ENCODE measurements around the gene OR10V1. TPM values are rescaled to one million over a fixed set of nuclear protein-coding genes. Genes with fewer than 3 reads are reported as not detected.

OR10V1 gene
- total and polyA plus RNA-seq, 9 of the 15 experiments (the other 6 are each of a cell fraction or from before 2014, with no cell fraction given) = not detected

DNA sequence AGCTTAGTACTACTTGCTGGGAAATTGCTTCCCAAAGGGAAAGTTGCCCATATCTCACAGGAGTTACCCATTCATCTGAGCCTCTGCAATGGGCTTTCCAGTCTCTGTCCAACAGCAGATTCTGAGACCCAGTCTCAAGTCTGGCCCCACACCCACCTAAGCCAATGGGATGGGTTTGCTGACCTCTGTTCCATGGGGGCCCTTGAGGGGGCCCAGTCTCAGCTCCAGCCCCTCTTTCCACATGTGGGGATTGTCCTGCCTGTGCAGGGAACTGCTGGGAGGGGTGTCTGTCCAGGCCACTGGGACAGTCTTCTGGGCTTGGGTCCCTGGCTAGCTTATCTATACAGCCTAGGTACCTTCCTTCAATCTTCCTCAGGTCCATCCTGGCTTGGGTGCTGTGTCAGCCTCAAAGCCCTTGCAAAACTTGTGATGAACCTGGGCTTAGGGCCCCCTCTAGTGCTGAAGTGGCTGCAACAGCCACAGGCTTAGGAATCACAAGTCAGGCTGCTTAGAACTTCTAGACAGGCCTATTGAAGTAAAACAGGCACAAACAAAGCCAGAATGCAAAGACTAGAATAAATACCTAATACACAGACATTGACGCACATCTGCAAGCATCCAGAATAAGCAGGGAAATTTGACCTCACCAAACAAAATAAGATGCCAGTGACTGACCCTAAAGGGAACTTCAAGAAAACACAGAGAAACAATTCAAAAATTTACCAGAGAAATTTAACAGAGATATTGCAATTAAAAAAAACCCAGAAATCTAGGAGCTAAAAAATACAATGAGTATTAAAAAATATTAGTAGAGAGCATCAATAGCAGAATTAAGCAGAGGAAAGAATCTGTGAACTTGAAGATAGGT is 33.1 kb downstream of the OR10V1 start (continued):
- TF ChIP-seq TOE1 (IDR thresholded peaks at IDR 0.05; ENCODE audit: borderline replicate concordance) = no peak; the same call in 1 of the 2 replicates
- TF ChIP-seq TOE1 (CRISPR knock-in tag; IDR thresholded peaks at IDR 0.05; ENCODE audit: borderline replicate concordance, low read depth) = no peak
- TF ChIP-seq, protein P1, sequence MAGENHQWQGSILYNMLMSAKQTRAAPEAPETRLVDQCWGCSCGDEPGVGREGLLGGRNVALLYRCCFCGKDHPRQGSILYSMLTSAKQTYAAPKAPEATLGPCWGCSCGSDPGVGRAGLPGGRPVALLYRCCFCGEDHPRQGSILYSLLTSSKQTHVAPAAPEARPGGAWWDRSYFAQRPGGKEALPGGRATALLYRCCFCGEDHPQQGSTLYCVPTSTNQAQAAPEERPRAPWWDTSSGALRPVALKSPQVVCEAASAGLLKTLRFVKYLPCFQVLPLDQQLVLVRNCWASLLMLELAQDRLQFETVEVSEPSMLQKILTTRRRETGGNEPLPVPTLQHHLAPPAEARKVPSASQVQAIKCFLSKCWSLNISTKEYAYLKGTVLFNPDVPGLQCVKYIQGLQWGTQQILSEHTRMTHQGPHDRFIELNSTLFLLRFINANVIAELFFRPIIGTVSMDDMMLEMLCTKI (IDR thresholded peaks at IDR 0.05; ENCODE audit: partially characterized antibody) = no peak
- TF ChIP-seq NFE2 (IDR thresholded peaks at IDR 0.05; ENCODE audit: low read depth) = peak; percentile 41; the same call in 1 of the 2 replicates
- no peak for TF ChIP-seq ELF1 (tag; IDR thresholded peaks at IDR 0.05)
- TF ChIP-seq CC2D1A (IDR thresholded peaks at IDR 0.05) = peak; percentile 59; the same call in 1 of the 2 replicates
- TF ChIP-seq ZNF695 (CRISPR knock-in tag; IDR thresholded peaks at IDR 0.05) = no peak
- 0 out of 2 replicates have a peak, but pooled peaks have one; percentile 35 for TF ChIP-seq ELF2 (CRISPR knock-in tag; IDR thresholded peaks at IDR 0.05)
- no peak for TF ChIP-seq PRPF4 (IDR thresholded peaks at IDR 0.05; ENCODE audit: insufficient read depth, low read depth, low read length, poor library complexity, severe bottlenecking)
- TF ChIP-seq FOXK2 (conservative IDR thresholded peaks at IDR 0.05 in 1 of 2, IDR thresholded peaks at IDR 0.05 in 1 of 2; ENCODE audit: low read depth in 2 of 2) = 0 out of 4 replicates have a peak, but pooled peaks have one; percentile 20 to 29
- peak in 1 of 3 experiments; percentile 13 for TF ChIP-seq YY1 (IDR thresholded peaks at IDR 0.05; ENCODE audit: borderline replicate concordance in 1 of 3, control insufficient read depth in 1 of 3, extremely low read depth in 1 of 3, insufficient read depth in 3 of 3, insufficient read length in 1 of 3, insufficient replicate concordance in 2 of 3, low read depth in 1 of 3, low read length in 2 of 3)
- TF ChIP-seq CEBPB (tag; IDR thresholded peaks at IDR 0.05) = peak; percentile 61
- TF ChIP-seq ZNF57 (CRISPR knock-in tag; IDR thresholded peaks at IDR 0.05) = no peak
- no peak for TF ChIP-seq RREB1 (CRISPR knock-in tag; IDR thresholded peaks at IDR 0.05)
- peak; percentile 64; the same call in 1 of the 2 replicates for TF ChIP-seq RB1 (IDR thresholded peaks at IDR 0.05; ENCODE audit: low read depth)
- TF ChIP-seq RCOR1 (IDR thresholded peaks at IDR 0.05; ENCODE audit: borderline replicate concordance in 1 of 2, low read depth in 2 of 2, low read length in 2 of 2) = peak in 1 of 2 experiments; percentile 75; a peak in 2 of 4 replicates
- TF ChIP-seq CTCF (IDR thresholded peaks at IDR 0.05 in 2 of 3, conservative IDR thresholded peaks at IDR 0.05 in 1 of 3; ENCODE audit: insufficient read depth in 2 of 3, low read depth in 1 of 3, low read length in 3 of 3) = peak; percentile 88 to 92 (median 88)
